ENCODE measurements around the gene UGT1A3. TPM values are rescaled to one million over a fixed set of nuclear protein-coding genes. Genes with fewer than 3 reads are reported as not detected.

UGT1A3 gene
- total and polyA plus RNA-seq, 10 of the 15 experiments (the other 5 are each of a cell fraction or from before 2014, with no cell fraction given), result not detected

- Histone ChIP-seq H3K27me3 (replicated peaks in 1 of 2; ENCODE audit: control insufficient read depth in 2 of 2, insufficient read depth in 2 of 2, low read length in 1 of 2) (no peaks in the 10 kb centered on the region; a peak in 2 of 4 replicates), H3K4me3 (no peak overlapping the region), H3K79me2 (ENCODE audit: control insufficient read depth, insufficient read depth, low read length) (no peaks in the 10 kb centered on the region), H3K9me3 (replicated peaks; ENCODE audit: control insufficient read depth, insufficient read depth, low read length) (no peaks in the 10 kb centered on the region), H3K36me3 (ENCODE audit: control insufficient read depth in 2 of 2, insufficient read depth in 2 of 2, low read length in 1 of 2) (no peaks in the 10 kb centered on the region), H3K9ac (ENCODE audit: control insufficient read depth, insufficient read depth, low read length) (no peak overlapping the region), H3K4me1 (ENCODE audit: control insufficient read depth, insufficient read depth, low read length) (no peaks in the 10 kb centered on the region), H2AFZ (ENCODE audit: control insufficient read depth, low read depth, low read length) (no peak overlapping the region), H4K20me1 (ENCODE audit: control insufficient read depth, insufficient read depth) (no peaks in the 10 kb centered on the region), H3K27ac (ENCODE audit: control insufficient read depth, insufficient read depth) (no peak overlapping the region), H3K4me2 (ENCODE audit: control insufficient read depth, insufficient read depth) (no peak overlapping the region)
- WGBS (ENCODE audit: insufficient coverage, insufficient replicate concordance, low lambda C conversion rate, missing lambda C conversion rate), result 21% methylated on average over 8 of the region's 8 CpGs
- FAIRE-seq (no peak), ATAC-seq (no peak), DNase-seq (ENCODE audit: low read depth, low spot score) (no peak)
- ChIA-PET SMC1A (ENCODE audit: uncharacterized antibody, unreplicated experiment) (no interaction called here), CTCF (no interaction called here), POLR2A (no interaction called here), RAD21 (ENCODE audit: unreplicated experiment) (no interaction called here)
- no TSS peak for BruUV-seq (replicated peaks)
- TF ChIP-seq ZNF592 (IDR thresholded peaks at IDR 0.05), result no peak
- TF ChIP-seq SREBF2 (IDR thresholded peaks at IDR 0.05; ENCODE audit: low read length), result no peak
- no peak for TF ChIP-seq CBX3 (IDR thresholded peaks at IDR 0.05; ENCODE audit: borderline replicate concordance, low read depth)
- TF ChIP-seq SIX5 (IDR thresholded peaks at IDR 0.05; ENCODE audit: low read depth, low read length, severe bottlenecking), result no peak
- TF ChIP-seq ZBTB4 (CRISPR knock-in tag; IDR thresholded peaks at IDR 0.05), result no peak
- no peak for TF ChIP-seq ZNF384 (IDR thresholded peaks at IDR 0.05; ENCODE audit: borderline replicate concordance, low read depth, low read length)
- intact Hi-C loops (cut with micrococcal nuclease; ENCODE audit: unreplicated experiment) (no loop called here), in situ Hi-C loops (cut with MboI) (no loop called here)
These were observed 82.9 kb downstream of the UGT1A3 start for GRCh38 chr2:233811732-233812131.

All from GM12878 (cell line).